ENCODE results near the gene KCNQ2.

- TF ChIP-seq, protein P1, sequence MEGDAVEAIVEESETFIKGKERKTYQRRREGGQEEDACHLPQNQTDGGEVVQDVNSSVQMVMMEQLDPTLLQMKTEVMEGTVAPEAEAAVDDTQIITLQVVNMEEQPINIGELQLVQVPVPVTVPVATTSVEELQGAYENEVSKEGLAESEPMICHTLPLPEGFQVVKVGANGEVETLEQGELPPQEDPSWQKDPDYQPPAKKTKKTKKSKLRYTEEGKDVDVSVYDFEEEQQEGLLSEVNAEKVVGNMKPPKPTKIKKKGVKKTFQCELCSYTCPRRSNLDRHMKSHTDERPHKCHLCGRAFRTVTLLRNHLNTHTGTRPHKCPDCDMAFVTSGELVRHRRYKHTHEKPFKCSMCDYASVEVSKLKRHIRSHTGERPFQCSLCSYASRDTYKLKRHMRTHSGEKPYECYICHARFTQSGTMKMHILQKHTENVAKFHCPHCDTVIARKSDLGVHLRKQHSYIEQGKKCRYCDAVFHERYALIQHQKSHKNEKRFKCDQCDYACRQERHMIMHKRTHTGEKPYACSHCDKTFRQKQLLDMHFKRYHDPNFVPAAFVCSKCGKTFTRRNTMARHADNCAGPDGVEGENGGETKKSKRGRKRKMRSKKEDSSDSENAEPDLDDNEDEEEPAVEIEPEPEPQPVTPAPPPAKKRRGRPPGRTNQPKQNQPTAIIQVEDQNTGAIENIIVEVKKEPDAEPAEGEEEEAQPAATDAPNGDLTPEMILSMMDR (IDR thresholded peaks at IDR 0.05; ENCODE audit: insufficient read depth, low read length), result no peak
- no peak for TF ChIP-seq POLR2AphosphoS5 (IDR thresholded peaks at IDR 0.05; ENCODE audit: low read depth)
- no peak for TF ChIP-seq SPI1 (IDR thresholded peaks at IDR 0.05; ENCODE audit: borderline replicate concordance, low read depth)
- TF ChIP-seq, protein P2, sequence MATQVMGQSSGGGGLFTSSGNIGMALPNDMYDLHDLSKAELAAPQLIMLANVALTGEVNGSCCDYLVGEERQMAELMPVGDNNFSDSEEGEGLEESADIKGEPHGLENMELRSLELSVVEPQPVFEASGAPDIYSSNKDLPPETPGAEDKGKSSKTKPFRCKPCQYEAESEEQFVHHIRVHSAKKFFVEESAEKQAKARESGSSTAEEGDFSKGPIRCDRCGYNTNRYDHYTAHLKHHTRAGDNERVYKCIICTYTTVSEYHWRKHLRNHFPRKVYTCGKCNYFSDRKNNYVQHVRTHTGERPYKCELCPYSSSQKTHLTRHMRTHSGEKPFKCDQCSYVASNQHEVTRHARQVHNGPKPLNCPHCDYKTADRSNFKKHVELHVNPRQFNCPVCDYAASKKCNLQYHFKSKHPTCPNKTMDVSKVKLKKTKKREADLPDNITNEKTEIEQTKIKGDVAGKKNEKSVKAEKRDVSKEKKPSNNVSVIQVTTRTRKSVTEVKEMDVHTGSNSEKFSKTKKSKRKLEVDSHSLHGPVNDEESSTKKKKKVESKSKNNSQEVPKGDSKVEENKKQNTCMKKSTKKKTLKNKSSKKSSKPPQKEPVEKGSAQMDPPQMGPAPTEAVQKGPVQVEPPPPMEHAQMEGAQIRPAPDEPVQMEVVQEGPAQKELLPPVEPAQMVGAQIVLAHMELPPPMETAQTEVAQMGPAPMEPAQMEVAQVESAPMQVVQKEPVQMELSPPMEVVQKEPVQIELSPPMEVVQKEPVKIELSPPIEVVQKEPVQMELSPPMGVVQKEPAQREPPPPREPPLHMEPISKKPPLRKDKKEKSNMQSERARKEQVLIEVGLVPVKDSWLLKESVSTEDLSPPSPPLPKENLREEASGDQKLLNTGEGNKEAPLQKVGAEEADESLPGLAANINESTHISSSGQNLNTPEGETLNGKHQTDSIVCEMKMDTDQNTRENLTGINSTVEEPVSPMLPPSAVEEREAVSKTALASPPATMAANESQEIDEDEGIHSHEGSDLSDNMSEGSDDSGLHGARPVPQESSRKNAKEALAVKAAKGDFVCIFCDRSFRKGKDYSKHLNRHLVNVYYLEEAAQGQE (IDR thresholded peaks at IDR 0.05; ENCODE audit: insufficient replicate concordance, low read depth), result no peak
These were observed 5.5 kb upstream of the KCNQ2 start for GRCh38 chr20:63477944-63478343.

Data from HL-60 (cell line).